Stomach (tissue), 9 donors: ENCODE data around the gene B4GALNT4. TPM values are rescaled to one million over a fixed set of nuclear protein-coding genes. Genes with fewer than 3 reads are reported as not detected.
"Not testable (repeated sequence)": the region's sequence is repeated elsewhere in the genome, so short reads cannot be mapped to it uniquely, and the experiment has no call there.

Experiments used
- DNase-seq, 2 donors: peaks; one replicate each; pipeline versions ENCODE4 v3.0.0 to v3.0.0-alpha.2; 2013 to 2019
- H3K27ac ChIP-seq, 5 donors: fragments of 200-600 bp in 4 of 5; sonication (generic) in 4 of 5; one replicate each; pipeline ENCODE4 v1.5.1; 2013 to 2019; ENCODE audit warnings: mild to moderate bottlenecking in 1 of 5, moderate library complexity in 1 of 5
- H3K27me3 ChIP-seq, 3 donors: fragments of 200-600 bp; sonication (generic); one replicate each; pipeline ENCODE4 v1.5.1; 2017 to 2019; ENCODE audit warnings: mixed run types in 1 of 3
- H3K36me3 ChIP-seq, 4 donors: fragments of 200-600 bp; sonication (generic); 1 replicate in 3 of 4; 2 replicates in 1 of 4; pipeline ENCODE4 v1.5.1; 2016 to 2019
- H3K4me1 ChIP-seq, 4 donors: fragments of 200-600 bp; sonication (generic); one replicate each; pipeline ENCODE4 v1.5.1; 2016 to 2019
- H3K4me3 ChIP-seq, 4 donors: fragments of 200-600 bp; sonication (generic) in 3 of 4; one replicate each; pipeline ENCODE4 v1.5.1; 2016 to 2019; ENCODE audit warnings: mild to moderate bottlenecking in 1 of 4
- H3K9me3 ChIP-seq, 4 donors: fragments of 200-600 bp; sonication (generic); one replicate each; pipeline ENCODE4 v1.5.1; 2016 to 2019
- EP300 ChIP-seq: sonication (generic); formaldehyde crosslinking; IDR thresholded peaks from one replicate; pipeline ENCODE4 v1.6.1; 2017; ENCODE audit warnings: antibody characterized with exemption
- POLR2A ChIP-seq, 4 donors: fragments of 450-650 bp; IDR thresholded peaks; one replicate each; pipeline ENCODE4 v1.6.1; 2016; ENCODE audit warnings: antibody characterized with exemption in 4 of 4, control low read depth in 2 of 4, mild to moderate bottlenecking in 1 of 4, moderate library complexity in 1 of 4
- POLR2AphosphoS5 ChIP-seq, 3 donors: sonication (generic); formaldehyde crosslinking; IDR thresholded peaks; one replicate each; pipeline ENCODE4 v1.6.1; 2016; ENCODE audit warnings: antibody characterized with exemption in 3 of 3
- WGBS, 5 donors: extraction: QIAGEN DNeasy Blood & Tissue Kit in 3 of 5; methylation state at CpG; one replicate each; pipeline versions ENCODE4 v1.1.5 to v1.1.7; 2013 to 2018; 5-methylcytosine and 5-hydroxymethylcytosine counted together
- intact Hi-C: fragments of 100-400 bp; cut with DNase I; formaldehyde crosslinking; loops from one replicate; pipeline ENCODE4 v1.15.1; 2023; ENCODE audit warnings: low total_unique reads
- polyA plus RNA-seq, 3 donors: library from polyadenylated mRNA; stranded (reverse); fragments of 200-250 nt; gene quantifications; one replicate each; pipeline ENCODE4 v1.2.3, GENCODE V29; 2013
- total RNA-seq, 5 donors: library from RNA; depleted of rRNA; stranded (reverse); fragments of >200 nt; gene quantifications; one replicate each; pipeline versions ENCODE4 v1.1.0 to v1.2.3, GENCODE V29; 2014 to 2016
- TF ChIP-seq, protein P1 (sequence below), 7 experiments: fragments of 450-650 bp in 4 of 7; fragments of 200-600 bp in 3 of 7; sonication (generic) in 3 of 7; IDR thresholded peaks; one replicate each; pipeline ENCODE4 v1.5.1; 2016 to 2019; ENCODE audit warnings: antibody characterized with exemption in 7 of 7, control low read depth in 2 of 7, mild to moderate bottlenecking in 1 of 7
- donor health status: healthy with polysubstance abuse.
- donor health status: Bipolar disorder and iron deficiency.
- donor health status: healthy.

B4GALNT4 gene
- total and polyA plus RNA-seq, 8 donors: 0.45 to 8.8 (median 4.3) TPM; not detected in 2

DNA sequence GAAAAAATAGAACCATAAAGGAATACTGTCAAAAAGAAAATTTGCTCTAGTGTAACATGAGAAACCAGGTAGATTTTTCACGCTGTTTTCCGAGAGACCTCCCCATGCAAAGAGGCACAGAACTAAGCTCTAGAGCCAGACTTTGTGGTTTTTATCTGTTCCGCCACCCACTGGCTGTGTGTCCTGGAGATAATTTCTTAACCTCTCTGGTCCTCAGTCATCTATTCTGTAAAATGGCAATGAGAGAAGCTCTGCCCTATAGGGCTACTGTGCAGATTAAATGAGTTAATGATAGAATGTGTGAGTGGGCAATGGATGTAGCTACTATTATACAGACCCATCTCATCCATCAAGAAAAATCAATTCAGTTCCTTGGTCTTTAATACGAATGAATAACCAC, 54.9 kb downstream of the B4GALNT4 start:
- no peaks in the 10 kb centered on the region for H3K9me3 ChIP-seq
- H3K4me1 ChIP-seq: peaks cover 0 to 4% (median 0%) of the 10 kb centered on the region in 4 donors
- peaks cover 0 to 6% (median 3%) of the 10 kb centered on the region in 4 donors for H3K36me3 ChIP-seq
- TF ChIP-seq POLR2AphosphoS5 (IDR thresholded peaks at IDR 0.05): no peak
- TF ChIP-seq, protein P1, sequence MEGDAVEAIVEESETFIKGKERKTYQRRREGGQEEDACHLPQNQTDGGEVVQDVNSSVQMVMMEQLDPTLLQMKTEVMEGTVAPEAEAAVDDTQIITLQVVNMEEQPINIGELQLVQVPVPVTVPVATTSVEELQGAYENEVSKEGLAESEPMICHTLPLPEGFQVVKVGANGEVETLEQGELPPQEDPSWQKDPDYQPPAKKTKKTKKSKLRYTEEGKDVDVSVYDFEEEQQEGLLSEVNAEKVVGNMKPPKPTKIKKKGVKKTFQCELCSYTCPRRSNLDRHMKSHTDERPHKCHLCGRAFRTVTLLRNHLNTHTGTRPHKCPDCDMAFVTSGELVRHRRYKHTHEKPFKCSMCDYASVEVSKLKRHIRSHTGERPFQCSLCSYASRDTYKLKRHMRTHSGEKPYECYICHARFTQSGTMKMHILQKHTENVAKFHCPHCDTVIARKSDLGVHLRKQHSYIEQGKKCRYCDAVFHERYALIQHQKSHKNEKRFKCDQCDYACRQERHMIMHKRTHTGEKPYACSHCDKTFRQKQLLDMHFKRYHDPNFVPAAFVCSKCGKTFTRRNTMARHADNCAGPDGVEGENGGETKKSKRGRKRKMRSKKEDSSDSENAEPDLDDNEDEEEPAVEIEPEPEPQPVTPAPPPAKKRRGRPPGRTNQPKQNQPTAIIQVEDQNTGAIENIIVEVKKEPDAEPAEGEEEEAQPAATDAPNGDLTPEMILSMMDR (IDR thresholded peaks at IDR 0.05): no peak
- no peak for TF ChIP-seq EP300
- intact Hi-C loops: no loop called here
- no peak overlapping the region for H3K4me3 ChIP-seq
- DNase-seq: no peak
- WGBS, 5 donors: 91 to 96% (median 92%) methylated on average over 4 of the region's 4 CpGs
- peaks cover 0 to 40% (median 0%) of the 10 kb centered on the region in 3 donors for H3K27me3 ChIP-seq
- no peak overlapping the region for H3K27ac ChIP-seq

DNA sequence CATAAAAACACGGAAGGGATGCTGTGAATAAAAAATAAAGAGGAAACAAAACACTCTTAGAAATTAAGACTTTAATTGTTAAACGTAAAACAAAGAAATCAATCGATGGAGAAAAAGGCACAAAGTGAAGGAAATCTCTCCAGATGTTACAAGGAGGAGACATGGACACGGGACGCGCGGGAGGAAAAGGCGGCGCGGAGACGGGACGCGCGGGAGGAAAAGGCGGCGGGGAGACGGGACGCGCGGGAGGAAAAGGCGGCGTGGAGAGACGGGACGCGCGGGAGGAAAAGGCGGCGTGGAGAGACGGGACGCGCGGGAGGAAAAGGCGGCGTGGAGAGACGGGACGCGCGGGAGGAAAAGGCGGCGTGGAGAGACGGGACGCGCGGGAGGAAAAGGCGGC, 55.5 kb downstream of the B4GALNT4 start:
- H3K27me3 ChIP-seq: peaks cover 0 to 34% (median 0%) of the 10 kb centered on the region in 3 donors
- intact Hi-C loops, H3K4me3 ChIP-seq, H3K4me1 ChIP-seq, H3K27ac ChIP-seq, DNase-seq, H3K9me3 ChIP-seq, H3K36me3 ChIP-seq: not testable (repeated sequence)
- 62 to 87% (median 65%) methylated on average over 23 to 32 of the region's 45 CpGs for WGBS, 5 donors

DNA sequence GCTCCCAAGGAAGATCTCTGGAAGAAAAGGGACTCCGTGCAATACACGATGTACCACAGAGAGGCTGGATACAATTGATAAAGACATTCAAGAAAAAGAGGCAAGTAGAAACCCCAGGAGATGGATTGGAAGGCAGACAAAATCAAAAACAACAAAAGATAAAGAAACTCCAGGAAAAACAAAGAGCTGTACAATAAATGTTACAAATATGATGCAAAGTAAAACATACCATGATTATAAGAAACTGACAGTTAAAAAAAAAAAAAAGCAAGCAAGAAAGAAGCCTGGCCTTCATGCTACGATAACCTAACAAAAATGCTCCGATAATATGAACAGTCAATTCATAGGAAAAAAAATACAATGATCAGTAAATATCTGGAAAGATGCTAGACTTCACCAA, 56.0 kb downstream of the B4GALNT4 start:
- no peak overlapping the region for H3K4me3 ChIP-seq
- TF ChIP-seq, protein P1 (IDR thresholded peaks at IDR 0.05): no peak
- TF ChIP-seq POLR2A (IDR thresholded peaks at IDR 0.05) (no peak), POLR2AphosphoS5 (IDR thresholded peaks at IDR 0.05) (no peak), EP300 (no peak)
- WGBS, 5 donors: 74 to 86% (median 84%) methylated on average over 4 of the region's 4 CpGs
- DNase-seq: no peak
- intact Hi-C loops: no loop called here
- peaks cover 0 to 6% (median 3%) of the 10 kb centered on the region in 4 donors for H3K36me3 ChIP-seq
- no peaks in the 10 kb centered on the region for H3K9me3 ChIP-seq
- H3K27me3 ChIP-seq: peaks cover 0 to 29% (median 0%) of the 10 kb centered on the region in 3 donors
- H3K27ac ChIP-seq: no peak overlapping the region
- peaks cover 0 to under 1% (median 0%) of the 10 kb centered on the region in 4 donors for H3K4me1 ChIP-seq

DNA sequence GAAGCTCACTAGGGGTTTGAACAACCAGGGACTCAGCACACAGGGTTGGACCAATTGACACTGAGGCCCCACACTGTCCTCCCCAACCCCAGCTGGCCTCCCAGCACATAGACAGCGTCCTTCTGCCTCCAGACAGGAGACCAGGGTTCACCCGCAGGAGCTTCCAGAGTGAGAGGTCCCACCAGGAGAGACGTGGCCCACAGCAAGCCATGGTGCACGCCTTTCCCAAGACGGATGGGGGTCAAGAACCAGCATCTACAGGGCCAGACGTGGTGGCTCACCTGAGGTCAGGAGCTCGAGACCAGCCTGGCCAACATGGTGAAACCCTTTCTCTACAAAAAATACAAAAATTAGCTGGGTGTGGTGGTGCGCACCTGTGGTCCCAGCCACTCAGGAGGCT, 57.6 kb downstream of the B4GALNT4 start:
- WGBS, 5 donors: 90 to 93% (median 92%) methylated on average over 6 to 8 of the region's 8 CpGs
- H3K27me3 ChIP-seq: peaks cover 0 to 26% (median 0%) of the 10 kb centered on the region in 3 donors
- DNase-seq: no peak

DNA sequence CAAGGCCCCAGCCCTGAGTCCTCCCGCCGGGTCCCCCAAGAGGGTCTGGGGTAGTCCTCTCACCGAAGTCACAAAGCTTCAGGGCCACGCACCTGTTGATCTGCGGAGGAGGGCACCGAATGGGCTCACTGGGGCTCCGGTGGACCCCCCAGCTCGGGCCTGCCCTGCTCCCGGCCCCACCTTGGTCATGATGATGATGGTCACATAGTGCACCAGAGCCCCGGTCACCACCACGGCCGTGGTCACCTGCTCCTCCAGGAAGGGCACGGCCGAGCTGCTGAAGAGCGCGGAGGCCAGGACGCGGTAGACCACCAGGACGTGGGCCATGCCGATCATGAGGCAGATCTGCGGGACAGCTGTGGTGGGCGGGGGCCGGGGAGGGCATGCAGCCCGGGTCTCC, 59.0 kb downstream of the B4GALNT4 start:
- no peak for DNase-seq
- Histone ChIP-seq H3K4me3 (no peak overlapping the region), H3K27me3 (peaks cover 0 to 34% (median 0%) of the 10 kb centered on the region in 3 donors), H3K36me3 (peaks cover 0 to 9% (median 3%) of the 10 kb centered on the region in 4 donors), H3K4me1 (no peaks in the 10 kb centered on the region), H3K9me3 (no peaks in the 10 kb centered on the region), H3K27ac (no peak overlapping the region)
- no peak for TF ChIP-seq POLR2AphosphoS5 (IDR thresholded peaks at IDR 0.05)
- TF ChIP-seq POLR2A (IDR thresholded peaks at IDR 0.05): no peak
- TF ChIP-seq EP300: no peak
- TF ChIP-seq, protein P1 (IDR thresholded peaks at IDR 0.05): no peak
- intact Hi-C loops: no loop called here
- WGBS, 5 donors: 93 to 96% (median 94%) methylated on average over 21 to 24 of the region's 24 CpGs

More for the DNA sequence above, 57.6 kb downstream of the B4GALNT4 start:
- TF ChIP-seq EP300 (no peak), POLR2A (IDR thresholded peaks at IDR 0.05) (no peak), POLR2AphosphoS5 (IDR thresholded peaks at IDR 0.05) (no peak)
- TF ChIP-seq, protein P1 (IDR thresholded peaks at IDR 0.05): no peak
- intact Hi-C loops: no loop called here
- Histone ChIP-seq H3K27ac (no peak overlapping the region), H3K4me3 (no peak overlapping the region), H3K9me3 (no peaks in the 10 kb centered on the region), H3K36me3 (peaks cover 0 to 9% (median 3%) of the 10 kb centered on the region in 4 donors), H3K4me1 (no peaks in the 10 kb centered on the region)
